ENCODE results near the gene SLCO4A1.
"Not testable (repeated sequence)": the region's sequence is repeated elsewhere in the genome, so short reads cannot be mapped to it uniquely, and the experiment has no call there.

SLCO4A1 gene

DNA sequence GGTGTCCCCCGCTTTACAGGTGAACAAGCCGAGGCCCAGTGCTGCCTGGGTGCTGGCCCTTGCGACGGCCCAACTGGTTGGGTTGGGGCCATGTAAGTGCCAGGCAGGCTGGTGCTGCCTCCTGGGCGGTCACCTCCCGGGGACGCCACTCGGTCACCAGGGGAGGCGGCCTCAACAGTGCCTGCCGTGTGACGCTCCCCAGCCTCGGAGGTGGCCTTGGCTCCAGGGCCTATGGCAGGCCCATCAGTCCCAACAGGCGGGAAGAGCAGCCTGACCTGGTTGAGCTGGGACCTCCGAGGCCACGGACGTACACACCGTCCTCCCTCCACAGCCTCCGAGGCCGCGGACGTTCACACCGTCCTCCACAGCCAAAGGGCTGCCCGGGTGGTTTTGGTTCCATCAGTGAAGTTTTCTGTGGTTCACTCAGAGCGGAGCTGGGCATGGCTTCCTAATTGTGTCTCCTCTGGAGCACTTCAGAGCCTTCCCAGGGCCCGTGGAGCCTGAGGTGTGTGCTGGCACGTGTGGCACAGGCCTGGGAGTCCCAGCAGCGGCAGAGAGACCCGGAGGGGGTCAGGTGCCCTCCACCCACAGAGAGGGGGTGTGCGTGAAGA is 19.3 kb upstream of the SLCO4A1 start:
- no peak for DNase-seq
- TF ChIP-seq POLR2A (IDR thresholded peaks at IDR 0.05; ENCODE audit: low read length) = no peak
- TF ChIP-seq GATA1 (IDR thresholded peaks at IDR 0.05; ENCODE audit: low read depth, low read length) = no peak

DNA sequence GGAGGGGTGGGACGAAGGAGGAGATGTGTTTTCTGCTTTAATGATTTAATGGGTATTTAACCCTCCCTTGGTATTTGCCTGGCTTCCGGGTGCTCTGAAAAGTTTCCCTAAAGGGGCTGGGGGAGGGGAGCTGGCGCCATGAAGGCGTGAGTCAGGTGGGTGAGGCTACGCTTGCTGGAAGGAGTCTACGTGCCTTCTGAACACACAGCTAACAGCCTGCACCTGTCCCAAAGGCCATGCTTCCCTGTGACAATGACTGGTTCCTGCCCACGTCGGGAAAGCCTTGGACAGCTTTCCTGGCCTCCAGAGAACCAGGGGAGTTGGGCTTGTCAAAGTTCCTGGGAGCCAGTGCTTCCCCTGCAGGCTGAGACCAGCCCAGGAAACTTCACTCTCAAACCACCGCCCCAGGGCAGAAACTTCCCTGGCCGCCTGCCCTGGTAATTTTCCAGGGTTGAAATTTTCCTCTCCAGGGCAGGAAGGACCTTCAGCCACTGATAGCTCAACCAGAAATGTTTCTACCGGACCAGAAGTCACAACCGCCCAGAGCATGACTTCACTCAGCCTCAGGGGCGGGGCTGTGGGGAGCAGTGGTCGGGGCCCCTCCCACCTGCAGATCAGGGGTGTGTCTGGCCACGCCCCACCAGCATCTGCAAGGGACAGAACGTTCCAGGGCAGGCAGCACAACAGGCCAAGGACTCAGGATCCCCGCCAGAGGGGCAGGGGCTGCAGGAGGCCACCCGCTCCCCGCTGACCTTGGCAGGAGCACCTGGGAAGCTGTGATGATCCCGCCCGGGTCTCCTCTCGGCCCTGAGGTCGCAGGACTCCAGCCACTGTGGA is 18.6 kb upstream of the SLCO4A1 start:
- peak; percentile 92 for TF ChIP-seq POLR2A (IDR thresholded peaks at IDR 0.05; ENCODE audit: low read length)
- TF ChIP-seq GATA1 (IDR thresholded peaks at IDR 0.05; ENCODE audit: low read depth, low read length) = no peak
- DNase-seq = peak; percentile 93 to 95

DNA sequence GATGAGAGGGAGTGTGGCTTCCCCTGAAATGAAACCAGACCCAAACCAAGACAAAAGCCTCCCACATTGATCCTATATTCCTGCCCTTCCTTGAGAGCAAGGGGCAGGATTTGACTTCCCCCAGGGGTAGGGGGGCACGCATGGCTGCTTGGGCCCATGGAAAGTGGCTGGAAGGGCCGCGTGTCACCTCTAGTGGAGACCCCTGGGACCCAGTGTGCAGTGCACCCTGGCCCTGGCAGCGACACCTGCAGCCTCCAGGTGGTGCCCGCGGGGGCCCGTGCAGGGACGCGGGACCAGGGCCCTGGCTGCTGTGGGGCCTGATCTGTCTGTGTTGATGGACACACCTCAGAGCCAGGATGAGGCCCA is 18.0 kb upstream of the SLCO4A1 start:
- TF ChIP-seq POLR2A (IDR thresholded peaks at IDR 0.05; ENCODE audit: low read length) (no peak), GATA1 (IDR thresholded peaks at IDR 0.05; ENCODE audit: low read depth, low read length) (no peak)
- no peak for DNase-seq

GRCh38 chr20:62624719-62625453 is 17.4 kb upstream of the SLCO4A1 start:
- DNase-seq = no peak

GRCh38 chr20:62625516-62625915 is 16.8 kb upstream of the SLCO4A1 start:
- no peak for DNase-seq
- no peak for TF ChIP-seq POLR2A (IDR thresholded peaks at IDR 0.05; ENCODE audit: low read length)
- no peak for TF ChIP-seq GATA1 (IDR thresholded peaks at IDR 0.05; ENCODE audit: low read depth, low read length)

More at GRCh38 chr20:62624719-62625453, 17.4 kb upstream of the SLCO4A1 start:
- TF ChIP-seq POLR2A (IDR thresholded peaks at IDR 0.05; ENCODE audit: low read length) = no peak
- TF ChIP-seq GATA1 (IDR thresholded peaks at IDR 0.05; ENCODE audit: low read depth, low read length) = no peak

- no peak for DNase-seq
- TF ChIP-seq GATA1 (IDR thresholded peaks at IDR 0.05; ENCODE audit: low read depth, low read length) (no peak), POLR2A (IDR thresholded peaks at IDR 0.05; ENCODE audit: low read length) (no peak)
Observed at GRCh38 chr20:62625921-62626547, 16.3 kb upstream of the SLCO4A1 start.

GRCh38 chr20:62627425-62627824 is 14.9 kb upstream of the SLCO4A1 start:
- DNase-seq = not testable (repeated sequence)

DNA sequence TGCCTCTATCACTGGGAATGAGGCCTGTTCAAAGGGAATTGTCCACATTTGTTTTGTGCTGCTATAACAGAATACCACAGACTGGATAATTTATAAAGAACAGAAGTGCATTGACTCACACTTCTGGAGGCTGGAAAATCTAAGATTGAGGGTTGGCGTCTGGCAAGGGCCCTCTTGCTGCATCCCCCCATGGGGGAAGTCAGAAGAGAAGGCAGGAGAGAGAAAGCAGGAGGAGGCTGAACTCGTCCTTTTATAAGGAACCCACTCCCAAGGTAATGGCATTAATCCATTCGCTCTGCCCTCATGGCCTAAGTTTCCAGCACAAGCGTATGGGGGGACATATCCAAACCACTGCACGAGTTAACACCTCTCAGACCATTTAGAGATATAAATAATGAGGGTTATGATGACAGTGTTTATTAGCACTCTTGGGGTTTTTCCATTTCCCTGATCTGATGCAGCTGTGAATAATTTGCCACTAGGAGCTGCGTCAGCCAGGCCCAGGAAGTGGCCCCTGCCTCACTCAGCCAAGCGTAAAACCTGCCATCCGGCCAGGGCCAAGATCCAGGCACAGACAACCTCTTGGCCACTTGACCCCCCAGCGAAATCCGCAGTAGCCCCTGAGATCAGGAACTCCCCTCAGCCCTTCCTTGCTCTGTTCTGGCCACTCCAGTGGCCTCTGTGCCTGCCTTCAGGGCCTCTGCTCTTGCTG is 14.2 kb upstream of the SLCO4A1 start:
- DNase-seq = no peak
- TF ChIP-seq POLR2A (IDR thresholded peaks at IDR 0.05; ENCODE audit: low read length) (no peak), GATA1 (IDR thresholded peaks at IDR 0.05; ENCODE audit: low read depth, low read length) (no peak)

DNA sequence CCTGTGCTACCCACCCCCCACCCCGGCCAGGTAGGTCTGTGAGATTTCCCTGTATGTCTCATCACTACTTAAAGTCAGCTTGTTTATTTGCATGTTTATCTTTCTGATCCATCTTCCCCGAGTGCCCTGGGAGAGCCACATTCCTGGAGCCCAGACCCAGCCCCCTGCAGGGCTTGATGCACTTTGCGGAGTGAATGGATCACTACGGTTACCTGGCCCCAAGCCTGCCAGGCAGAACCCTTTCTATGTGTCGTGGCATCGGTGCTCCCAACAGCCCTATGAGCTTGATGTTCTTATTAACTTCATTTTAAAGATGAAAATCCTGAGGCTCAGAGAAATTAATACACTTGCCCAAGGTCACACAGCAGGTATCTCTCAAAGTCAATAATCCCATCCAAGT is 13.6 kb upstream of the SLCO4A1 start:
- no peak for TF ChIP-seq POLR2A (IDR thresholded peaks at IDR 0.05; ENCODE audit: low read length)
- TF ChIP-seq GATA1 (IDR thresholded peaks at IDR 0.05; ENCODE audit: low read depth, low read length) = no peak
- no peak for DNase-seq

GRCh38 chr20:62629864-62630470 is 12.3 kb upstream of the SLCO4A1 start:
- no peak for DNase-seq
- no peak for TF ChIP-seq GATA1 (IDR thresholded peaks at IDR 0.05; ENCODE audit: low read depth, low read length)
- TF ChIP-seq POLR2A (IDR thresholded peaks at IDR 0.05; ENCODE audit: low read length) = no peak

- no peak for DNase-seq
- no peak for TF ChIP-seq GATA1 (IDR thresholded peaks at IDR 0.05; ENCODE audit: low read depth, low read length)
- no peak for TF ChIP-seq POLR2A (IDR thresholded peaks at IDR 0.05; ENCODE audit: low read length)
Observed at GRCh38 chr20:62631336-62632308, 10.7 kb upstream of the SLCO4A1 start.

- no peak for TF ChIP-seq GATA1 (IDR thresholded peaks at IDR 0.05; ENCODE audit: low read depth, low read length)
- no peak for TF ChIP-seq POLR2A (IDR thresholded peaks at IDR 0.05; ENCODE audit: low read length)
- DNase-seq = no peak
Observed at GRCh38 chr20:62632575-62633090, 9.7 kb upstream of the SLCO4A1 start.
